Measurements from ENCODE around the gene TUBB.
A peak's percentile ranks its signal among the peaks of the same experiment; 100 is the strongest.

GRCh38 chr6:30742316-30743098 is 22.4 kb downstream of the TUBB start, which contains the start of gene FLOT1:
- TF ChIP-seq GATA2 (CRISPR knock-in tag; IDR thresholded peaks at IDR 0.05) (no peak), CTCF (IDR thresholded peaks at IDR 0.05) (no peak), USF2 (IDR thresholded peaks at IDR 0.05; ENCODE audit: borderline replicate concordance, low read depth, low read length) (no peak), CHD2 (IDR thresholded peaks at IDR 0.05; ENCODE audit: low read length, partially characterized antibody) (no peak), TAF1 (IDR thresholded peaks at IDR 0.05; ENCODE audit: borderline replicate concordance, low read depth, low read length) (0 out of 2 replicates have a peak, but pooled peaks have one; percentile 47), RFX5 (IDR thresholded peaks at IDR 0.05; ENCODE audit: low read length) (no peak), NRF1 (IDR thresholded peaks at IDR 0.05; ENCODE audit: low read depth, low read length) (no peak), EZH2phosphoT487 (IDR thresholded peaks at IDR 0.05; ENCODE audit: borderline replicate concordance, low read depth) (no peak)
- TF ChIP-seq, protein P1, sequence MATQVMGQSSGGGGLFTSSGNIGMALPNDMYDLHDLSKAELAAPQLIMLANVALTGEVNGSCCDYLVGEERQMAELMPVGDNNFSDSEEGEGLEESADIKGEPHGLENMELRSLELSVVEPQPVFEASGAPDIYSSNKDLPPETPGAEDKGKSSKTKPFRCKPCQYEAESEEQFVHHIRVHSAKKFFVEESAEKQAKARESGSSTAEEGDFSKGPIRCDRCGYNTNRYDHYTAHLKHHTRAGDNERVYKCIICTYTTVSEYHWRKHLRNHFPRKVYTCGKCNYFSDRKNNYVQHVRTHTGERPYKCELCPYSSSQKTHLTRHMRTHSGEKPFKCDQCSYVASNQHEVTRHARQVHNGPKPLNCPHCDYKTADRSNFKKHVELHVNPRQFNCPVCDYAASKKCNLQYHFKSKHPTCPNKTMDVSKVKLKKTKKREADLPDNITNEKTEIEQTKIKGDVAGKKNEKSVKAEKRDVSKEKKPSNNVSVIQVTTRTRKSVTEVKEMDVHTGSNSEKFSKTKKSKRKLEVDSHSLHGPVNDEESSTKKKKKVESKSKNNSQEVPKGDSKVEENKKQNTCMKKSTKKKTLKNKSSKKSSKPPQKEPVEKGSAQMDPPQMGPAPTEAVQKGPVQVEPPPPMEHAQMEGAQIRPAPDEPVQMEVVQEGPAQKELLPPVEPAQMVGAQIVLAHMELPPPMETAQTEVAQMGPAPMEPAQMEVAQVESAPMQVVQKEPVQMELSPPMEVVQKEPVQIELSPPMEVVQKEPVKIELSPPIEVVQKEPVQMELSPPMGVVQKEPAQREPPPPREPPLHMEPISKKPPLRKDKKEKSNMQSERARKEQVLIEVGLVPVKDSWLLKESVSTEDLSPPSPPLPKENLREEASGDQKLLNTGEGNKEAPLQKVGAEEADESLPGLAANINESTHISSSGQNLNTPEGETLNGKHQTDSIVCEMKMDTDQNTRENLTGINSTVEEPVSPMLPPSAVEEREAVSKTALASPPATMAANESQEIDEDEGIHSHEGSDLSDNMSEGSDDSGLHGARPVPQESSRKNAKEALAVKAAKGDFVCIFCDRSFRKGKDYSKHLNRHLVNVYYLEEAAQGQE (IDR thresholded peaks at IDR 0.05; ENCODE audit: low read depth, low read length), result peak; percentile 28; the same call in 1 of the 2 replicates
- TF ChIP-seq, protein P2, sequence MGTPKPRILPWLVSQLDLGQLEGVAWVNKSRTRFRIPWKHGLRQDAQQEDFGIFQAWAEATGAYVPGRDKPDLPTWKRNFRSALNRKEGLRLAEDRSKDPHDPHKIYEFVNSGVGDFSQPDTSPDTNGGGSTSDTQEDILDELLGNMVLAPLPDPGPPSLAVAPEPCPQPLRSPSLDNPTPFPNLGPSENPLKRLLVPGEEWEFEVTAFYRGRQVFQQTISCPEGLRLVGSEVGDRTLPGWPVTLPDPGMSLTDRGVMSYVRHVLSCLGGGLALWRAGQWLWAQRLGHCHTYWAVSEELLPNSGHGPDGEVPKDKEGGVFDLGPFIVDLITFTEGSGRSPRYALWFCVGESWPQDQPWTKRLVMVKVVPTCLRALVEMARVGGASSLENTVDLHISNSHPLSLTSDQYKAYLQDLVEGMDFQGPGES (IDR thresholded peaks at IDR 0.05; ENCODE audit: low read depth, low read length), result no peak
